OCI-LY1 (cell line): ENCODE data around the gene NEK1.

Experiments used
- EZH2 ChIP-seq: fragments of 200-600 bp; sonication (generic), shearing (Covaris generic); IDR thresholded peaks from 2 replicates; pipeline ENCODE4 v1.8.0; 2017; ENCODE audit warnings: borderline replicate concordance, mixed run types, mild to moderate bottlenecking, antibody characterized with exemption, low read length, moderate library complexity, mixed read lengths
- TF ChIP-seq, protein P1 (sequence below): fragments of 200-600 bp; sonication (generic), shearing (Covaris generic); IDR thresholded peaks from 2 replicates; pipeline ENCODE4 v1.5.1; 2017; ENCODE audit warnings: mild to moderate bottlenecking, antibody characterized with exemption, low read length, moderate library complexity, mixed read lengths

DNA sequence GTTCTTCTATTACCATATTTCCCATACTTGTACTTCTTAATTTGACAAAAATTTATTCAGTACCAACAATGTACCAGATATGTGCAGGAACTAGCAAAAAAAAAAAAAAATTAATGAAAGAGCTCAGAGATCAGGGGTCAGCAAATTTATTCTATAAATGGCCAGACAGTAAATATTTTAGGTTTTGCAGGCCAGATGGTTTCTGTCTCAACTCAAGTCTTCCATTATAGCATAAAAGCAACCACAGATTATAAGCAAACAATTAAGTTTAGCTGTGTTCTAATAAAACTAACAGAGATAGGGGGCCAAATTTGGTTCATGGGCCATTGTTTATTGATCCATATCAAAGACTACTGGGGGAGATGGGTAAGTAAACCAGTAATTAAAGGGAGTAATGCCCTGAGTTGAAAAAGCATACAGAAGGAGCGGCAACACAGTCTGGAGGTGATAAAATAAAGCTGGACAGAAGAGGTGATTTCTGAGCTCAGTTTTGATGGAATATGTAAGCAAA lies 19.3 kb downstream of the NEK1 start:
- TF ChIP-seq, protein P1, sequence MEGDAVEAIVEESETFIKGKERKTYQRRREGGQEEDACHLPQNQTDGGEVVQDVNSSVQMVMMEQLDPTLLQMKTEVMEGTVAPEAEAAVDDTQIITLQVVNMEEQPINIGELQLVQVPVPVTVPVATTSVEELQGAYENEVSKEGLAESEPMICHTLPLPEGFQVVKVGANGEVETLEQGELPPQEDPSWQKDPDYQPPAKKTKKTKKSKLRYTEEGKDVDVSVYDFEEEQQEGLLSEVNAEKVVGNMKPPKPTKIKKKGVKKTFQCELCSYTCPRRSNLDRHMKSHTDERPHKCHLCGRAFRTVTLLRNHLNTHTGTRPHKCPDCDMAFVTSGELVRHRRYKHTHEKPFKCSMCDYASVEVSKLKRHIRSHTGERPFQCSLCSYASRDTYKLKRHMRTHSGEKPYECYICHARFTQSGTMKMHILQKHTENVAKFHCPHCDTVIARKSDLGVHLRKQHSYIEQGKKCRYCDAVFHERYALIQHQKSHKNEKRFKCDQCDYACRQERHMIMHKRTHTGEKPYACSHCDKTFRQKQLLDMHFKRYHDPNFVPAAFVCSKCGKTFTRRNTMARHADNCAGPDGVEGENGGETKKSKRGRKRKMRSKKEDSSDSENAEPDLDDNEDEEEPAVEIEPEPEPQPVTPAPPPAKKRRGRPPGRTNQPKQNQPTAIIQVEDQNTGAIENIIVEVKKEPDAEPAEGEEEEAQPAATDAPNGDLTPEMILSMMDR = no peak
- no peak for TF ChIP-seq EZH2
